GM18858 (cell line): Measurements from ENCODE around the gene CCDC97.

Experiments used
- ATAC-seq: cut with Tn5 transposase; IDR thresholded peaks from one replicate; pipeline ENCODE4 v1.9.1; 2021; ENCODE audit not compliant: unreplicated experiment

CCDC97 gene

DNA sequence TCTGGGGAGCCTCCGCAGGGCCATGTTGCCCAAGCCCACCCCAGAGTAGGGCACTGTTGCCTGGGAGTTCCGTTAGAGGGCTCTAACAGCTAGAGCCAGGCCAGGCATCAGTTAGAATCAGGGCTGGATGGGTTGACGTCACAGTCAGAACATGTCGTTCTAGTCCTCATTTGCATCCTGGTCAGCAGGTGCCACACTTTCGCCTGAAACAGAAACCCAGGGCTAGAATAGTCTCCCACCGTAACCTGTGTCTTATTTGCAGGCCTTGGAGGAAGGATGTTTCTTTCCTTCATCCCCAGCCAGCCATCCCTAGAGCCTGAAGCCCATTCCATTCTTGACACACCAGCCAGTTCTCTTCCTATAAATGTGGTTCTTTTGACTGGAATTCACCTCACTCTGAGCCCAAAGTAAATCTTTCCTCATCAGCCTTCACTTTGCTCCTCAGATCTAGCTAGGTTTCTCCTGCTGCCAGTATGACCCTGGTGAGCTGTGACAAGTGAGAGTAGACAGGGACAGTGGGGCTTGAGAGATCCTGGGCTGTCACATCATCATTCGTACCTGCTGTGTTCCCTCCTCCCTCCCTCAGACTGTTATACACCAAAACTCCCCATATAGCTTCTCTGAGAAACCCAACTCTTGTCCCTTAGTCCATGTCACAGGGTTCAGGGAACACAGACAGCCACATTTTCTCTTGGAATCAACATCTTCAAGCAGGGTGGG, 12.2 kb upstream of the CCDC97 start:
- peak; percentile 65 for ATAC-seq

DNA sequence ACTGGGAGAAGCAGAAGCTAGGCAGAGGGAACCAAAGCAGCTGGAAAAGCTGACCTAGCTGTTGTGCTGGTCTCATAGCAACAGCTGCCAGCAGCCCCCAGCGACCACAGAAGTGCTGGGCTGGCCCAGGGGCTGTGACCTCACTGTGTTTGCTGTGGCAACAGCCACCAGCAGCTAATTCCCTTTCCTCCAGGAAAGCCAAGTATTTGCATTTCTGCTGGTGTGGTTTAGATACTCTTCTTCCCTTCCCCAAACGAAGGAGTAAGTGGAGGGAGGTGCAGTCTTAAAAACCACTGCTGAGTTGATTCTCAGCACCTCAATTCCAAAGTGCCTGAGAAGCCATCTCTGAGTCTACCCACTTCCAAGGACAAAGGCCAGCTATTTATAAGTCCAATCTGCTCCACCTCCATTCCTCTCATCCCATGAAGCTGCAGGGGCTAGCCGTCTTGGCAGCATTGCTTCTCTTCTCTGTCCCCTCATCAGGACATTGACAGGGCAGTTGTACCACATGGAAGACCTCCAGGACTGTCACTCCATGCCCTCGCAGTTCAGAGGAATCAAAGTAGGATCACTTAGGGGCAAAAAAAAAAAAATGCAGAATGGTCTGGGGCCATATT, 11.5 kb upstream of the CCDC97 start:
- peak; percentile 9 for ATAC-seq

DNA sequence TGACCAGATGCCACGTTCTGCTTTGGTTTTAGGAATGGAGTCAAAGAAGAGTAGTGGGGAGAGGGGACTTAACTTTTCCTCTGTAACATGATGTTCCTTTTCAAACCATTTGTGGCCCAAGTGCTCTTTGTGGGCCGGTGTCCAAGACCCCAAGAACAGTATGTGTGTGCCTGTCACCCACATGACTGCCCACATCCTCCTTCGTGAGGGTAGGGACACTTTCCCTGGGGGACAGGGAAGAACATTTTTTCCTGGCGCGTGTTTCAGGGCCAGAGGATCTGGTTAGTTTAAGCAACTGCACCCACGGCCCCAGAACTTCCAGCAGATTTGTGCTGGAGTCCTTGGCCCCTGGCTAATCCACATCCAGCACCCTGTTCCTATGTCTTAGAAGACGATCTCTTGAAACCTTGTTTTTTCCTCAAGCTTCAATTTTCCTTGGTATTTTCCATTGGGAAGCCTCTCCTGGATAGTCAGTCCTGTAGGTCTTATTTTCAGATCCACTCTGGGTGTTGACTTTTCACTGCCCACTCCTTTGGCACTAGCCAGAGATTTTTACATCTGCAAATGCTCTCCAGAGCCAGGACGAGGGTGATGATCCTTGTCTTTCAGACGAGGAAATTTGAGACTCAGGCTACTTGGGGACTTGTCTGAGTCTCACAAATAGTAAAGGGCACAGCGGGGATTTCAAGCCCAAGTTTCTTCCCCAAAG, 10.8 kb upstream of the CCDC97 start:
- no peak for ATAC-seq

- ATAC-seq: no peak
Measured at GRCh38 chr19:41299755-41300089, 10.2 kb upstream of the CCDC97 start.

DNA sequence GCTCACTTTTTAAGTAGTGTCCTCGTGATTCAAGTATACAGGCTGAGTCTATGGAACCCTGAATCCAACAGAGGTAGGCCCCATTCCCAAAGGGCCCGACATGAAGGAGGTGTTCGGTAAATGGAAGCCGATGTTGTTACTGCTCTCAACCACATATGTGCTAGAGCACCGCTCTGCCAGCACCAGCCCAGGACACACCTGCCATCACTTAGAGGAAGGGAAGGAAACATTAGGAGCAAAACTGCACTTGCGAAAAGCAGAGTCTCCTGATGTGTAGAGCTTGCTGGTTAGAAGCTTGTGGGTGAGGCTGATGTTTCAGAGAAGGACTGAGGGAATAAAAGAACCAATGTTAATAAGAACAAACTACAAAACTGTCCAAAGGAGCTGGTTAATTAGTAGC, 9.4 kb upstream of the CCDC97 start:
- no peak for ATAC-seq

DNA sequence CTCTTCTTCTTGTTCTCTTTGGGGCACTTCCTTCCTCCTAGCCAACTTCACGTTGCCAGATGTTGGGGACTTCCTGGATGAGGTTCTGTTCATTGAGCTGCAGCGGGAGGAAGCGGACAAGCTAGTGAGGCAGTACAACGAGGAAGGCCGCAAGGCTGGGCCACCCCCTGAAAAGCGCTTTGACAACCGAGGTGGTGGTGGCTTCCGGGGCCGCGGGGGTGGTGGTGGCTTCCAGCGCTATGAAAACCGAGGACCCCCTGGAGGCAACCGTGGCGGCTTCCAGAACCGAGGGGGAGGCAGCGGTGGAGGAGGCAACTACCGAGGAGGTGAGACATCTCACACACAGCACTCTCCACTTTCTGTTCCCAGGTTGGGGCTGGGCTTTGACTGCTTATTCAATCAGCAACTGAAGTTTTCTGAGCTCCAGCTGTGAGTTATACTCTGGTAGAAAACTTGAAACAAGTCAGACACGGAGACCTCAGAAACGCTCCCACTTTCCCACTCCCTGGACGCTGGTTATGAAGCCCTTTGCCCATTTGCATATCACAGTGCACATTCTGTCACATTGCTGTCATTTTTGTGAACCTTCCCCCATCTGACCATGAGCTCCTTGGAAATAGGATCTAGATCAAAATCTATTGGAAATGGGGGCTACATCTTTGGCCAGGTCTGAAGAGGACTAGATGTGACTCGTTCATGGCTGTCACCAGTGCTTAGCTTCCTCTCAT, 7.2 kb upstream of the CCDC97 start:
- ATAC-seq: no peak

- no peak for ATAC-seq
Measured at GRCh38 chr19:41303954-41304353, 6.0 kb upstream of the CCDC97 start.

- no peak for ATAC-seq
Measured at GRCh38 chr19:41304706-41305483, 5.1 kb upstream of the CCDC97 start.

- no peak for ATAC-seq
Measured at GRCh38 chr19:41305927-41306793, 3.8 kb upstream of the CCDC97 start.

DNA sequence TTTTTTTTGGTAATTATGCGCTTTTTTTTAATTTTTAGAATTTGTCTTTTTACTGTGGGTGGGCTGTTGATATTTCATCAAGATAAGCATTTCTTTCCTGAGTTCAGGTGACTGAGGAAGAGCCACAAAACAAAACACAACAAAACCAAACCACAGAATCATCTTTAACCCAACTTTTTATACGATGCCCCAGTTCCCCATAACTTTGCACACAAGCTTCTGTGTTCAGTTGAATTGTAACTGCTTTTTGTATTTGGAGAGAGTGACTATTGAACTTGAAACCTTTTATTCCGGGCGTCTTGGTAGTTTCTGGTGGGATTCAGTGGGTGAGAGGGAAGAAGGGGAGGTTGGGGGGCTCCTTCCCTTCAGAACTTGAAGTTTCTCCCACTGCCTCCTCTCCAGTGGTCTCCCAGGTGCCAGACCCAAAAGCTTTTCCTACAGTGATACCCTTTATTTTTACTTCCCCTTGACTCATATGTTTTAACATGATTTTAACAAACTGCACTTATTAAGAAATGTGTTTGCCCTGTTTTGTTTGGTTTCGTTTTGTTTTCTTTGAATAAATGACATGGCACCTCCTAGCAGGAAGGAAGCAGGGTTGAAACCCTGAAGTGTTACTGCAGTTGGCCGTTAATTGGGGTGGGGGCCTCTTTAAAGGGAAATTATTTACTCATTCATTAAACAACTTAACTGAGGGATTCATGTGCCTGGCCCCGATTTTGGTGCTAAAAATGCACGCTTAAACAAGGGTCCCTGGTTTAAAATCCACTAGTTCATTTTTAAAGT, 2.7 kb upstream of the CCDC97 start:
- no peak for ATAC-seq

- ATAC-seq: no peak
Measured at GRCh38 chr19:41307954-41308449, 2.0 kb upstream of the CCDC97 start.

DNA sequence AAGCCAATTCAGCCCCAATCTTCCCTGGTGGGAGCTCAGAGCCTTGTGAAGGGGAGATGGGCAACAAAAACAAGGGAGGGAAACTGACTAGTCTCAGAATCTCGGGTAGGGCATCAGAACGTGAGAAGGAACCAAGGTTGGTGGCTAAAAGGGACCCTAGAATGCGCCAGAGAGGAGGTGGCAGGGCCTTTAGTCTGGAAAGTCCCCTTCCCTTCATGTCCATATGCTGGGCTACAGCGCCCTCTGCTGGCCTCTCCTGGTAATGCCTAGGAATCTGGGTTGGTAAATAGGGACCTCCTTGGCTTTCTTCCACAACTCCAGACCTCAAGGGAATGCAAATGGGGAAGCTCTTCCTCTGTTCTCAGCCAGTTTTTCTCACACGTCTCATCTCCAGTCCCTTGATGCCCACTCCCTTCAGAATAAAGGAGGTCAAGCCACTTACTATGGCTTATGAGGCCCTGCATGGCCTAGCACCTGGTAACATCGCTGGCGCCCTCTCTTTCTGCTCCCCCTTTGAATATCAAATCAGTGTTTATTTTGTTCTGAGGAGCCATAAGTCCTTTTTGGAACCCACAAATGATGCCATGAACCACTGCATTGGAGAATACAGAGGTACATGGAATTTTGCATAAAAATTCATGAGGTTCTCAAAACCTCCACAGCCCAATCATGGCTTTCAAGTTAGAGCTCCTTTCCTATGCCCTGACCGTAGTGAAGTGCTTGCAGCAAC, 1.4 kb upstream of the CCDC97 start:
- no peak for ATAC-seq

DNA sequence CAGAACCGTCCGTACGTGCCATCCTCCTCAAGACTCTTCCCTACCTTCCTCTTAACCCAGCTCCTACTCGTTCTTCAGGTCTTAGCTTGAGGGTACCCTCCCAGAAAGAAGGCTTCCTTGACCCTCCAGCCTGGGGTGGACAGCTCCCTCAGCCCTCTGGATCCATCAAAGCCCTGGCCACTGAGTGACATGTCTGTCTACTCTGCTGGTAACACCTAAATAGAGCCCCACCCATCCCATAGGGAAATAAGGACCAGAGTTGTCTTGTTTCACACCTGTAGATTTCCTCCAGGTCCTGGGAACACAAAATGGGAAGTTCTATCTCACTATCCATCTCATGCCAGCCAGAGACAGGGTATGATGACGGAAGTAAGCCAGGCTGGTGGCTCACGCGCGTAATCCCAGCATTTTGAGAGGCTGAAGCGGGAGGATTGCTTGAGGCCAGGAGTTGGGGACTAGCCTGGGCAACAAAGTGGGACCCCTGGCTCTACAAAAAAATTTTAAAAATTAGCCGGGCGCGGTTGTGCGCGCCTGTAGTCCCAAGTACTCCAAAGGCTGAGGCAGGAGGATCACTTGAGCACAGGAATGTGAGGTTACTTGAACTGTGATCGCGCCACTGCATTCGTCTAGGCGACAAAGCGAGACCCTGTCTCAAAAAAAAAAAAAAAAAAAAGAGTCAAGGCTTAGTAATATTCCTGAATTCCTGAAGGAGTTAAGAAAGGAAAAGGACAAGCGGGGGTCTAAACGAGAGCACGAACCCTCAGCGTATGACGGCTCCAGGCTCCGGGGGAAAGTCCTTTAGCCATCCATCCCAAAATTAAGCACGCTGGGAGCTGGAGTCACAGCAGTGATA, 566 bp upstream of the CCDC97 start:
- ATAC-seq: no peak

GRCh38 chr19:41311072-41311471, 1.1 kb downstream of the CCDC97 start:
- ATAC-seq: no peak

DNA sequence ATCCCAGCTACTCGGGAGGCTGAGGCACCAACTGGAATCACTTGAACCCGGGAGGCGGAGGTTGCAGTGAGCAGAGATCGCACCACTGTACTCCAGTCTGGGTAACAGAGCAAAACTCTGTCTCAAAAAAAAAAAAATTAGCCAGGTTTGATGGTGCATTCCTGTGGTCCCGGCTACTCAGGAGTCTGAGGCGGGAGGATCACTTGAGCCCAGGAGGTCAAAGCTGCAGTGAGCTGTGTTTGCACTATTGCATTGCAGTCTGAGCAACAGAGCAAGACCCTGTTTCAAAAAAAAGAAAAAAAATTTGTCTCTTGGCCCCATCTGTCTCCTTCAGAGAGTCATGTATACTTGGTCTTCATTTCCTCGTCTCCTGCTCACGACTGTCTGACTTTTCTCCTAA, 1.6 kb downstream of the CCDC97 start:
- no peak for ATAC-seq

- ATAC-seq: no peak
Measured at GRCh38 chr19:41316306-41316920, 6.4 kb downstream of the CCDC97 start.
